ENCODE measurements around the gene DAZAP1. TPM values are rescaled to one million over a fixed set of nuclear protein-coding genes. Genes with fewer than 3 reads are reported as not detected.
A peak's percentile ranks its signal among the peaks of the same experiment; 100 is the strongest.

The DAZAP1 gene
- total RNA-seq, 2 experiments from 2014 or later: 214 to 217 TPM

DNA sequence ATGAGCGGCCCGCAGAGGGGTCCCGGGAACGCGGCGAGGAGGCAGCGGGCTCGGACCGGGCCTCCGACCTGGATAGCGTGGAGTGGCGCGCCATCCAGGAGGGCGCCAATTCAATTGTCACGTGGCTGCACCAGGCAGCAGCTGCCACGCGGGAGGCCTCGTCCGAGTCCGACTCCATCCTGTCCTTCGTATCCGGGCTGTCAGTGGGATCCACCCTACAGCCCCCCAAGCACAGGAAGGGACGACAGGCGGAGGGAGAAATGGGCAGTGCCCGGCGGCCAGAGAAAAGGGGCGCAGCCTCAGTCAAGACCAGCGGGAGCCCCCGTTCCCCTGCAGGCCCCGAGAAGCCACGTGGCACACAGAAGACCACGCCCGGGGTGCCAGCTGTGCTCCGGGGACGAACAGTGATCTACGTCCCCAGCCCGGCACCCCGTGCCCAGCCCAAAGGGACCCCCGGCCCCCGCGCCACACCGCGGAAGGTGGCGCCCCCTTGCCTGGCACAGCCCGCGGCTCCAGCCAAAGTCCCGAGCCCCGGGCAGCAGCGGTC is 61.0 kb downstream of the DAZAP1 start:
- Mint-ChIP-seq H3K27ac (no peak overlapping the region), H3K36me3 (no peaks in the 10 kb centered on the region), H3K4me1 (peaks cover 3% of the 10 kb centered on the region), H3K4me3 (no peak overlapping the region), H3K9me3 (no peaks in the 10 kb centered on the region), H3K27me3 (peaks cover 15% of the 10 kb centered on the region)
- ATAC-seq (ENCODE audit: low read depth) (no peak), DNase-seq (no peak)
- POLR2A ChIA-PET: interaction anchor here (1.0 to 1.5 kb wide), 3 partner anchors 9 to 24 kb away, joined by 3 to 4 read pairs (median 3); partner anchors contain the start of gene REEP6

DNA sequence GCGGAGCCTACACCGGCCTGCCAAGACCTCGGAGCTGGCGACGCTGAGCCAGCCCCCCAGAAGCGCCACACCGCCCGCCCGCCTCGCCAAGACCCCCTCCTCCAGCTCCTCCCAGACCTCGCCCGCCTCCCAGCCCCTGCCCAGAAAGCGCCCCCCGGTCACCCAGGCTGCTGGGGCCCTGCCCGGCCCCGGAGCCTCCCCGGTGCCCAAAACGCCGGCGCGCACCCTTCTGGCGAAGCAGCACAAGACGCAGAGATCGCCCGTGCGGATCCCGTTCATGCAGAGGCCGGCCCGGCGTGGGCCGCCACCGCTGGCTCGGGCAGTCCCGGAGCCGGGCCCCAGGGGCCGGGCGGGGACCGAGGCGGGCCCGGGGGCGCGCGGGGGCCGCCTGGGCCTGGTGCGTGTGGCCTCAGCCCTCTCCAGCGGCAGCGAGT is 61.5 kb downstream of the DAZAP1 start:
- no peak for ATAC-seq (ENCODE audit: low read depth)
- H3K36me3 Mint-ChIP-seq: no peaks in the 10 kb centered on the region
- POLR2A ChIA-PET: interaction anchor here (1.0 to 1.5 kb wide), 3 partner anchors 9 to 24 kb away, joined by 3 to 4 read pairs (median 3); partner anchors contain the start of gene REEP6
- H3K4me3 Mint-ChIP-seq: peak overlapping the region; percentile 22
- DNase-seq: peak; percentile 62
- H3K9me3 Mint-ChIP-seq: no peaks in the 10 kb centered on the region
- H3K27ac Mint-ChIP-seq: no peak overlapping the region
- peaks cover 15% of the 10 kb centered on the region for H3K27me3 Mint-ChIP-seq
- peaks cover 3% of the 10 kb centered on the region for H3K4me1 Mint-ChIP-seq

DNA sequence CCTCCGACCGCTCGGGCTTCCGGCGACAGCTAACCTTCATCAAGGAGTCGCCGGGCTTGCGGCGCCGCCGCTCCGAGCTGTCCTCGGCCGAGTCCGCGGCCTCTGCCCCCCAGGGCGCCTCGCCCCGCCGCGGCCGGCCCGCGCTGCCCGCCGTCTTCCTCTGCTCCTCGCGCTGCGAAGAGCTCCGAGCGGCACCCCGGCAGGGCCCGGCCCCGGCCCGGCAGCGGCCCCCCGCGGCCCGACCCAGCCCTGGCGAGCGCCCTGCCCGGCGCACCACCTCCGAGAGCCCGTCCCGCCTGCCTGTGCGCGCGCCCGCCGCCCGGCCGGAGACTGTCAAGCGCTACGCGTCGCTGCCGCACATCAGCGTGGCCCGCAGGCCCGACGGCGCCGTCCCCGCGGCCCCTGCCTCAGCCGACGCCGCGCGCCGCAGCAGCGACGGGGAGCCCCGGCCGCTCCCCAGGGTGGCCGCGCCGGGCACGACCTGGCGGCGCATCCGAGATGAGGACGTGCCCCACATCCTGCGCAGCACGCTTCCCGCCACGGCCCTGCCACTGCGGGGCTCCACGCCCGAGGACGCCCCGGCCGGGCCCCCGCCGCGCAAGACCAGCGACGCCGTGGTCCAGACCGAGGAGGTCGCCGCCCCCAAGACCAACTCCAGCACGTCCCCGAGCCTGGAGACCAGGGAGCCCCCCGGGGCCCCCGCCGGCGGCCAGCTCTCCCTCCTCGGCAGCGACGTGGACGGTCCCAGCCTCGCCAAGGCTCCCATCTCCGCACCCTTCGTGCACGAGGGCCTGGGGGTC is 62.1 kb downstream of the DAZAP1 start:
- Mint-ChIP-seq H3K9me3 (no peaks in the 10 kb centered on the region), H3K27me3 (peaks cover 15% of the 10 kb centered on the region), H3K4me1 (peaks cover 3% of the 10 kb centered on the region), H3K4me3 (no peak overlapping the region), H3K27ac (no peak overlapping the region), H3K36me3 (no peaks in the 10 kb centered on the region)
- ATAC-seq (ENCODE audit: low read depth) (peak; percentile 23), DNase-seq (peak; percentile 66)
- POLR2A ChIA-PET: interaction anchor here (1.0 to 1.5 kb wide), 3 partner anchors 8 to 25 kb away, joined by 3 to 4 read pairs (median 3); partner anchors contain the start of gene REEP6

DNA sequence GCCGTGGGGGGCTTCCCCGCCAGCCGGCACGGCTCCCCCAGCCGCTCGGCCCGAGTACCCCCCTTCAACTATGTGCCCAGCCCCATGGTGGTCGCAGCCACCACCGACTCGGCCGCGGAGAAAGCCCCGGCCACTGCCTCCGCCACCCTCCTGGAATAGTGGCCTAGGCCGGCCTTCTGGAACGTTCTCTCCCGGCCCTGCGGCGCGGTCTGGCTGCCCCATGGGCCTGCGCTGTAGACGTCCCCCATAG is 62.6 kb downstream of the DAZAP1 start:
- POLR2A ChIA-PET: interaction anchor here (1.0 kb wide), 1 partner anchor 22 kb away, joined by 3 read pairs; no protein-coding TSS in a partner anchor
- Mint-ChIP-seq H3K9me3 (no peaks in the 10 kb centered on the region), H3K27ac (peak overlapping the region; percentile 77), H3K36me3 (no peaks in the 10 kb centered on the region), H3K4me3 (peak overlapping the region; percentile 61), H3K4me1 (peaks cover 3% of the 10 kb centered on the region), H3K27me3 (peaks cover 15% of the 10 kb centered on the region)
- ATAC-seq (ENCODE audit: low read depth): no peak
- no peak for DNase-seq

DNA sequence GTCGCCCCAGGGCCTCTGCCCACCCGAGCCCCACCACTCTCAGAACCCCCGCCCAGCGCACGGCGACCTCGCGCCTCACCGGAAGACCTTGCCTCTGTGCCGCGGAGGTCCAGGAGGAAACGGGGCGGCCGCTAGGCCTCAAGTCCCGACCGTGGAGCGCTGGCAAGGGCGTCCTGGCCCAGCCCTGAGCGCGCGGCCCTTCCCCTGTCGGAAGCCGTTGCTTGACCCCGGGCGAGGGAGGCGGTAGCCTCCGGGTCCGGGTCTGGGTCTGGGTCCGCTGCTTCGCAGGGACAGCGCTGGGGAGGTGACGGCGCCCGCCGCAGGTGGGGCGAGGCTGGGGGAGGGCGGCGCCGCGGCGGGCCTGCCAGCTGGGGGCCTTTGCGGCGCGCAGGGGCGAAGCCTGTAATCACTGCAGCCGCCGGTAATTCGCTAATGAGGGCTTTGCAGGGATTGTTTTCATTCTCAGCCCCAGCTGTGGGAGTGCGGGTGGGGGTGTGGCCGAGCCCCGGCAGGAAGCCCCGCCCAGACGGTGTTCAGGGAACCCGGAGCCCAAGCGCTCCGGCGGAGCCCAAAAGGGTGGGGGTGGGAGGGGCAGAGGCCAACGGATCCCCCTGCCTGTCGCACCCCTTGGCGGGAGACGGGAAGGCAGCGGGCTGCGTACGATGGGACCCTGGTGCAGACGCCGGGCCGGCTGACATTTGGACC is 63.1 kb downstream of the DAZAP1 start:
- Mint-ChIP-seq H3K4me3 (peak overlapping the region; percentile 61), H3K36me3 (no peaks in the 10 kb centered on the region), H3K27me3 (peaks cover 15% of the 10 kb centered on the region), H3K9me3 (no peaks in the 10 kb centered on the region), H3K27ac (no peak overlapping the region), H3K4me1 (peaks cover 3% of the 10 kb centered on the region)
- ATAC-seq (ENCODE audit: low read depth) (peak; percentile 66), DNase-seq (peak; percentile 79)
- POLR2A ChIA-PET: interaction anchor here (1.0 kb wide), 1 partner anchor 21 kb away, joined by 3 read pairs; no protein-coding TSS in a partner anchor

DNA sequence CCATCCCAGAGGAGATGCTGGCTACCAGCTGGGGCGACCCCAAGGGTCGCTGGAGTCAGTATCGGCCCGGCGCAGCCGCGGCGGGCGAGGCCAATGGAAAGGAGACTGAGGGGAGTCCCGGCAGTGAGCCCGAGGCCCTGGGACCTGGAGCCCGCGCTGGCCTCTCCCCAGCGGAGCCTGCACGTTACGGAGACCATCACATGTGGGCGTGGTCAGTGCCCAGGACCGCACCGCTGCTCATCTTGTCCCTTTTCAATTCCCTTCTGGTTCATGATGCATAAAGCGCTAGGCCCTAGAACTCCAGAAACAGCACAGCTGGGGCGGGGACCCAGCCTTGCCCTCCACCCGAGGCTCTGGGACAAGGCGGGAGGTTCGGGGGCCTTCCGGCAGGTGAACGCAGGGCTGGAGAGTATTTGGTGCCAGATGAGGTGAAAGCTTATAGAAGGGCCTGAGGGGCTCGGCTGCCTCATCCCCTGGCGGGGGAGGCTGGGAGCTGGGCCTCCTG is 63.7 kb downstream of the DAZAP1 start:
- POLR2A ChIA-PET: interaction anchor here (0.9 to 1.4 kb wide), 3 partner anchors 15 to 21 kb away, joined by 3 to 5 read pairs (median 3); partner anchors contain the start of gene PCSK4
- H3K4me1 Mint-ChIP-seq: peaks cover 3% of the 10 kb centered on the region
- peaks cover 15% of the 10 kb centered on the region for H3K27me3 Mint-ChIP-seq
- H3K27ac Mint-ChIP-seq: no peak overlapping the region
- H3K36me3 Mint-ChIP-seq: no peaks in the 10 kb centered on the region
- ATAC-seq (ENCODE audit: low read depth) (peak; percentile 38), DNase-seq (no peak)
- peak overlapping the region; percentile 51 for H3K4me3 Mint-ChIP-seq
- no peaks in the 10 kb centered on the region for H3K9me3 Mint-ChIP-seq

DNA sequence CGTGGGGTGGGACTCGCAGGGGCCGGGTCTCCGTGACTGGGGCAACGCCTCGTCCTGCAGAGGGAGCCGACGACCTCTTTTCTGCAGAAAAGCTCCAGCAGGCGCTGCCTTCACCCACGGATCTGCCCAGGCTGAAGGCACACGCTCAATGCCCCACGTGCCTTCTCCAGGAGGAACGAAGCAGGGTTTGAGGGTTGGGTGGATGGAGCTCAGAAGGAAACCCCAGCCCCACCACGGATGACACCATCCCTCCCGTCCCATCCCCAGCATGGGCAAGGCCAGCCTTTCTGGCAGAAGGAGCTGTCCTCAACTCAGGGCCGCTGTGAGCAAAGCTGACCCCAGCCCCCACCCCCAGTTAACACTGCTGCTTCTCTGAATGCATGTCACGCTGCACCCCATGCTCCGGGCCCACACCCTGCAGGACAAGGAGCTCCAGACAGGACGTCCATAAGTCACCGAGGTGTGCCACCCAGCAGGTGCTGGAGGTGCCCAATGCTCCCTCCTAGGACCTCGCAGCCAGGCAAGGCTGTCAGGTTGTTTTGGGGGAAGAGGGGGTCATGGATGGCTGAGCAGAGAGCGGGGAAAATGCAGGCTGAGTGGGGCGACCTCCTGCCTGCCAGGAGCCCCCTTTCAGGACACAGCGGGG is 64.3 kb downstream of the DAZAP1 start:
- Mint-ChIP-seq H3K4me1 (peaks cover 3% of the 10 kb centered on the region), H3K9me3 (no peaks in the 10 kb centered on the region), H3K4me3 (no peak overlapping the region), H3K27me3 (peaks cover 14% of the 10 kb centered on the region), H3K27ac (no peak overlapping the region), H3K36me3 (no peaks in the 10 kb centered on the region)
- POLR2A ChIA-PET: interaction anchor here (0.9 to 1.4 kb wide), 2 partner anchors 16 to 18 kb away, joined by 3 to 5 read pairs; partner anchors contain the start of gene PCSK4
- no peak for DNase-seq
- ATAC-seq (ENCODE audit: low read depth): no peak

DNA sequence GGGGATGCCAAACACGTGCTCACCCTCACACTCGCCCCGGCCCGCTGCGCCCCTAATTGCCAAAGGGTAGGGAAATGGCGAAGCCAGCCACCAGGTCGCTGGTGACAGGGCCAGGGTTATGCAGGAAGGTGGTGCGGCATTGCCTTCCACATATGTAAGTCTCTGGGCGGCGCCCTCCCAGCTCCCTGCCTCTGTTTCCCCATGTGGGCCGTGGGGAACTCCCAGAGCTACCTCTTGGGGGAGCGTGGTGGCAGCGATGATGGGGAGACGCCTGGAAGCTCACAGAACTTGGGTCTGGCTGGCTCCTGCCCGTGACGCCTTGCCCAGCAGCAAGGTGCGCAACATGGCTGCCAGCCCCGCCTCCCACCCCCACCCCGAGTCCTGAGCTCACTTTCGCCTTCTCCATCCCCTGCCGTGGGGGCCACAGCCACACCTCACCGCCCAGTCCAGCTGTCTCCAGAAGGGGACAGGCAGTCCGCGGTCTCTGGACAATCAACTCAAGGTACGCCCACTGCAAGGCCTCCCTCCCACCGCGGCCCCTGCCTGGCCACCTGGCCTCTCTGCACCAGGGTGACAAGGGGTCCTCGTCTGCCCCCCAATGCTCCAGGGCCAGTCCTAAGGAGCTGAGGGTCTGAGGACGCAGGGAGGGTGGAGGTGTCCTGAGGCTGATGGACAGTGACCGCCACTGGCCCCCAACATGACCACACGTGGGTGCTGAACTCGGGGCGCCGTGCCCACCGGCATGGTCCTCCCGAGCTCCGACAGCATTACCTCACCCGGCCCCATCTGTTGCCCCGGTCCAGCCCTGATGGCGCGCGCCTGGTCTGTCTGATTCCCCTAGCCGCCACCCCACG is 65.1 kb downstream of the DAZAP1 start:
- H3K36me3 Mint-ChIP-seq: no peaks in the 10 kb centered on the region
- no peak overlapping the region for H3K27ac Mint-ChIP-seq
- DNase-seq: no peak
- H3K4me3 Mint-ChIP-seq: no peak overlapping the region
- no peak for ATAC-seq (ENCODE audit: low read depth)
- H3K9me3 Mint-ChIP-seq: no peaks in the 10 kb centered on the region
- POLR2A ChIA-PET: interaction anchor here (0.9 to 1.4 kb wide), 2 partner anchors 17 to 18 kb away, joined by 3 to 5 read pairs; partner anchors contain the start of gene PCSK4
- peaks cover 6% of the 10 kb centered on the region for H3K4me1 Mint-ChIP-seq
- H3K27me3 Mint-ChIP-seq: peaks cover 12% of the 10 kb centered on the region

DNA sequence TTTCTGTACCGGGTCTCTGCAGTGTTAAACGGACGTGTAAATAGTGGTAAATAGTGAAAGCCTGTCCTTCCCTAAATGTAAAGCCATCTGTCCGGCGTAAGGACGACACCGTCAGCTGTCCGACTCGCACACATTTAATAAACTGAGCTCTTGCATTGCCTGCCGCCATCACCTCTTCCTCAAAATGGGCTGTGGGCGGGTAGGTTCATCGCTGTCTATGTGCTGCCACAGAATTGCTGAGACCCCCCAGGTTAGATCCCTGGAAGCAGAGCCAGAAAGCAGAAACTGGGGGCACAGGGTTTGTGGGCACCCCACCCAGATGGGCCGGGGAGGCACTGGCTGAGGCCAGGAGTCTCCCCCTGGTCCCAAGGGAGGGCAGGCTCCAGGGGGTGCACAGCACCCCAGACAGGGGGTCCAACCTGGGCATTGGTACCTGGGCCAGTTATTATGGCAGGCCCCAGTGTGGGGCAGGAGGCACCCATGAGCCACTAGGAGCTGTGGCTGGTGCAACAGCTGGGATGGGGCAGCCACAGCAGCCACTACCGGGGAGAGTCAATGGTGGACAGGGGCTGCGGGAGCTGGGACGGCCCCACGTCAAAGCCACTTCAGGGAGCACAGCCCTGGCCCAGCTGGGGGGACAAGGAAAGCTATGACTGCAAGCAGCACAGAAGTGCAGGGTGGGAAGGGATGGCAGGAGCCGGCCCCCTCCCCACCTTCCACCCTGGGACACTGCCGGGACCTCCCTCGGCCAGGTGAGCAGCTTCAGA is 65.9 kb downstream of the DAZAP1 start:
- POLR2A ChIA-PET: no interaction called here
- Mint-ChIP-seq H3K9me3 (no peaks in the 10 kb centered on the region), H3K27me3 (peaks cover 11% of the 10 kb centered on the region), H3K4me3 (no peak overlapping the region), H3K4me1 (peaks cover 7% of the 10 kb centered on the region), H3K36me3 (no peaks in the 10 kb centered on the region), H3K27ac (no peak overlapping the region)
- no peak for ATAC-seq (ENCODE audit: low read depth)
- DNase-seq: no peak

DNA sequence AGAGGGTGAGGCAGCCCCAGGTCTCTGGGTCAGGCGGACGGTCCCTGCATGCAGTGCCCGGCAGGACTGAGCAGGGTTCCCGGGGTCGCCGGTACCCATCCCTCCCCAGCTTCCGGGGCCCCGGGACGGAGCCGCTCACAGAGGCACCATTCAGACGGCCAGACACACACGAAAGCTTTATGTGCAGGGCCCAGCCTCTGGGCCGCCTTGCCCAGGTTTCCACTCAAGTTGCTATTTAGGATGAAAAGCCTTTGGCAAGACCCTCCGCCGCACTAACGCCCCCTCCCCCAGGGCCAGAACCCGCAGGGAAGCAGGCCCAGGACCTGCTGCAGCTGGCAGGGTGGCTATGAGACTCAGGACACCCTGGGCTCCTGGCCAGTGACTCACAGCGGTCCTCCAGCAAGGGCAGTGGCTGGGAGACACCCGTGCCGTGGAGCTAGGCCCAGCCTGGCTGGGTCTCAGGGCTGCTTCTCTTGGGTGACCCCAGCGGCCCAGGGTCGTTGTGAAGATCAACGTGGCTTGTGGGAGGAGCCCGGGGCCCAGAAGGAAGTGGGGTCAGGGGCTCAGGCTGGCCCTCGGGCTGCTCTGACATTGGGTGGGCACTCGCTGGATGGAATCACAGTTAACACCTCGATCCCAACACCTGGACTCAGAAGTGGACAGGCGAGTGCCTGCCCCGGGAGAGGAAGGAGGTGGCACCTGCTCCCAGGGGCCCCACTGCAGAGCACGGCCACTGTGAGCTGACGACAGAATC is 66.8 kb downstream of the DAZAP1 start:
- Mint-ChIP-seq H3K4me1 (peaks cover 10% of the 10 kb centered on the region), H3K9me3 (no peaks in the 10 kb centered on the region), H3K27ac (no peak overlapping the region), H3K27me3 (peaks cover 7% of the 10 kb centered on the region), H3K4me3 (no peak overlapping the region), H3K36me3 (peaks cover 2% of the 10 kb centered on the region)
- POLR2A ChIA-PET: no interaction called here
- ATAC-seq (ENCODE audit: low read depth) (no peak), DNase-seq (no peak)

DNA sequence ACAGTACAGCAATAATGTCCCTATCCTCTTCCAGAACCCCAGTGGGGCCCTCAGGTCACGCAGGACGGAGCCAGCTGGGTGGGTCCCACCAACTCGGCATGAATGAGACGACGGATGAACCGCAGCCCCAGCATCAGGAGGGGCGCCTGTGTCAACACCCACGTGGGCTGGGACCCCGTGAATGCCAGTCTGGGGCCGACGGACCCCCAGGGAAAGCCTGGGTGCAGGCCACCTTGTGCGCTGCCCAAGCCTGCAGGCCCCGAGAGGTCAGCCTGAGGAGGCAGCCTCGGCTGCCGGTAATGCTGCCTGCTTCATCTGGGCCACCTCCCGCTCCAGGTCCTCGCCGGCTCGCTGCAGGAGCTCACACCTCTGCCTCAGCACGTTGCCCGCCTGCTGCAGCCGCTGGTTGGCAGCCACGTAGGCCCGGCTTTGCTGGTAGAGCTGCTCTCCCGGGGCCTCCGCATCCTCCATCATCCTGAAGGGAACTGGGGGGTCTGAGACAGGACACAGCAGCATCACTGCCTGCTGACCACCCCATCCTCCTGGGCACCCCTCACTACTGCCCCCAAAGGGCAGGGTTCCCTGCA is 67.5 kb downstream of the DAZAP1 start:
- peaks cover 7% of the 10 kb centered on the region for H3K27me3 Mint-ChIP-seq
- no peaks in the 10 kb centered on the region for H3K9me3 Mint-ChIP-seq
- DNase-seq: no peak
- POLR2A ChIA-PET: interaction anchor here (0.5 to 1.1 kb wide), 3 partner anchors 8 to 471 kb away, joined by 3 to 4 read pairs (median 4); no protein-coding TSS in a partner anchor
- H3K36me3 Mint-ChIP-seq: peaks cover 2% of the 10 kb centered on the region
- H3K27ac Mint-ChIP-seq: no peak overlapping the region
- ATAC-seq (ENCODE audit: low read depth): no peak
- H3K4me1 Mint-ChIP-seq: peaks cover 11% of the 10 kb centered on the region
- no peak overlapping the region for H3K4me3 Mint-ChIP-seq
